NCI-H2107 (cell line): ENCODE data around the gene MSX2.

Experiments
- DNase-seq: peaks from one replicate; lab custom pipeline; 2025; lab: John Stamatoyannopoulos, UW

The MSX2 gene

DNA sequence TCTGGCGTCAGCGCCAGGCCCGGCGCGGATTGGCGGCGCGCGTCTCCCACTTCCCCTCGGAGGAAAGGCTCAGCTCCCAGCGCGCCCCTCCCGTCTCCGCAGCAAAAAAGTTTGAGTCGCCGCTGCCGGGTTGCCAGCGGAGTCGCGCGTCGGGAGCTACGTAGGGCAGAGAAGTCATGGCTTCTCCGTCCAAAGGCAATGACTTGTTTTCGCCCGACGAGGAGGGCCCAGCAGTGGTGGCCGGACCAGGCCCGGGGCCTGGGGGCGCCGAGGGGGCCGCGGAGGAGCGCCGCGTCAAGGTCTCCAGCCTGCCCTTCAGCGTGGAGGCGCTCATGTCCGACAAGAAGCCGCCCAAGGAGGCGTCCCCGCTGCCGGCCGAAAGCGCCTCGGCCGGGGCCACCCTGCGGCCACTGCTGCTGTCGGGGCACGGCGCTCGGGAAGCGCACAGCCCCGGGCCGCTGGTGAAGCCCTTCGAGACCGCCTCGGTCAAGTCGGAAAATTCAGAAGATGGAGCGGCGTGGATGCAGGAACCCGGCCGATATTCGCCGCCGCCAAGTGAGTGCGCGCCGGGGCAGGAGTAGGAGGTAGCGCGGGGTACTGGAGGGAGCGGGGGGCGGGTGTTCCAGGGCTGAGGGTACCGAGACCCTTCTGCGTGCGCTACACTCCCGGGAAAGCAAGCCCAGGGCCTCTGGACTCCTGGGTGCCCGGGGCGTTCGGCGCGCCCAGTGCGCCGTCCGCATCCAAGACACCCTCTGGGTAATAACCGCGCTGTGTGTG, at the start of gene MSX2:
MSX2 (plus strand) TSS at position 99 of the 777 bp plus-strand sequence; CDS start at position 177, 78 bp downstream.
- no peak for DNase-seq

GRCh38 chr5:174675110-174675509, 49.3 kb upstream of the MSX2 start:
- no peak for DNase-seq

- no peak for DNase-seq
Observed at GRCh38 chr5:174675916-174676315, 48.5 kb upstream of the MSX2 start.

DNA sequence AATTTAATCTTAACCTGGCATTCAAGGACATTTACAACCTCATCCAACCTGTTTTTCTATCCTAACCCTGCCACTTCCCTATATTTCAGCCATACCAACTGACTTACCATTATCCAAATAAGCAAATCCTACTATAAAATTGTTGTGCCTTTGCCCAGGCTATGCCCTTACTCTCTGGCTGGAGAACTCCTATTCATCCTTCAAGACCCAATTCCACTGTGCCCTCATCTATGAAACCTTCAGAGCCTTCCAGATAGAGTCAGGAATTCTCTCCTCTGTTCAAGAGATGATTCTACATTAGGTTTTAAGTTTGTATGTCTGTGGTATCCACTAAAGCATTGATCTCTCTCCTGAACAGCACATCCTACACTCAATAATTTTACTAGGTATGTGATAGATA, 46.3 kb upstream of the MSX2 start:
- no peak for DNase-seq

- DNase-seq: no peak
Observed at GRCh38 chr5:174680901-174681565, 43.3 kb upstream of the MSX2 start.

- DNase-seq: no peak
Observed at GRCh38 chr5:174687503-174687902, 36.9 kb upstream of the MSX2 start.

- no peak for DNase-seq
Observed at GRCh38 chr5:174688441-174689354, 35.7 kb upstream of the MSX2 start.

GRCh38 chr5:174690271-174690670, 34.1 kb upstream of the MSX2 start:
- no peak for DNase-seq

DNA sequence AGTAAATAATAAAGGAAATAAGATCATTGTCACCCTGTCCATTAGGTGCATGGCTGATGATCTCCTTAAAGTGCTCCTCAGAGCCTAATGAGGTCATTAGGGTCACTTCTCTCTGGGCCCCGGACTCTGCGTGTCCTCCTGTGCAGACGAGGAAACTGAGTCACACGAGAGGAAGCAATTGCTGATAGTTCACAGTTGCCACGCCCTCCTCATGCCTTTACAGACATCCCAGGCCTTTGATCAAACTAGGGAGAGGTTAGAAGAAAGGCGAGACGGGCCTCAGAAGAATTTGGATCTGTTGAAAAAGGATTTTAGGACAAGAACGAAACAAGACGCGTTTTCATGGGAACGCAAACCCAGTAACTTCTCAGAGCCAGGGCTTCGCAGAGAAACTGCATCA, 32.0 kb upstream of the MSX2 start:
- DNase-seq: no peak

DNA sequence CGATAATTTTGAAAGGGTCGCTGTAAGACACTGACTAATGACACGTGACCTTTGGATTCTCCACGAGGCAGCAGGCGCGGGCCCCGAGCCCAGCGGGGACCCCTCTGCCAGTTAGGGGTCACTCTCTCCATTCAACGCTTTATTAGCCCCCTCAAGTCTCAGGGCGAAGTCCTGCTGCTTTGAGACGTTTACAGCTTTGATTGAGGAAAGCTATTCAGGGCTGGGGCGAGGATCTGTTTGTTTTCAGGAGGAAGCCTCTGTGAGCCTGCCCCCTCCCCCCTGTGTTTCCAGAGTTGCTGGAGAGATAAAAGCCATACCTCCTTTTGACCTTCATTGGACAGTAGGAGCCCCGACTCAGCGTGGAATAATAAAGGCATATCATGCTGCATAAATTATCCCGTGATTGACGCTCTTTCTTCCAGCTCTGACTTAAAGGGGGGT, 31.4 kb upstream of the MSX2 start:
- DNase-seq: no peak

GRCh38 chr5:174693697-174694385, 30.5 kb upstream of the MSX2 start:
- DNase-seq: no peak

- DNase-seq: no peak
Observed at GRCh38 chr5:174694611-174695010, 29.8 kb upstream of the MSX2 start.

GRCh38 chr5:174698156-174698555, 26.2 kb upstream of the MSX2 start:
- DNase-seq: no peak

- DNase-seq: no peak
Observed at GRCh38 chr5:174699131-174699530, 25.3 kb upstream of the MSX2 start.

GRCh38 chr5:174706997-174707572, 17.3 kb upstream of the MSX2 start:
- DNase-seq: no peak

GRCh38 chr5:174707671-174708070, 16.7 kb upstream of the MSX2 start:
- DNase-seq: no peak

GRCh38 chr5:174708476-174709207, 15.7 kb upstream of the MSX2 start:
- DNase-seq: no peak

DNA sequence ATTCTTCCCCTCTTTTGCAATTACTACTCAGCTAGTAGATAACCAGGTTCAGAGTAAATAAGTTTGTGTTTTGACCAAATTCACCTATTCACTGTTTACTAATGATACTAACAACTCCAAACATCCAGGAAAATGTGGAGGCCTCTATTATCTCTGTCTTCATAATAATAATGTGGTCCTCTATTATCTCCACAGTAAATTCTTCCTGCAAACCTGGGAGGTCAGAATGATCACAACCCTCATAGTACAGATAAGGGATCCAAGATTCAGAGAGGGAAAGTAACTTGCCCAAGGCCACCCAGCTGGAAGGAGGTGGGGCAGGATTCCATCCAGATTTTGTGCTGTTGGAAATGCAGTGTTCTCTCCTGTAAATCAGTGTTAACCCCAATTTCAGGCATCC, 9.6 kb upstream of the MSX2 start:
- DNase-seq: no peak

- no peak for DNase-seq
Observed at GRCh38 chr5:174715804-174716203, 8.6 kb upstream of the MSX2 start.

DNA sequence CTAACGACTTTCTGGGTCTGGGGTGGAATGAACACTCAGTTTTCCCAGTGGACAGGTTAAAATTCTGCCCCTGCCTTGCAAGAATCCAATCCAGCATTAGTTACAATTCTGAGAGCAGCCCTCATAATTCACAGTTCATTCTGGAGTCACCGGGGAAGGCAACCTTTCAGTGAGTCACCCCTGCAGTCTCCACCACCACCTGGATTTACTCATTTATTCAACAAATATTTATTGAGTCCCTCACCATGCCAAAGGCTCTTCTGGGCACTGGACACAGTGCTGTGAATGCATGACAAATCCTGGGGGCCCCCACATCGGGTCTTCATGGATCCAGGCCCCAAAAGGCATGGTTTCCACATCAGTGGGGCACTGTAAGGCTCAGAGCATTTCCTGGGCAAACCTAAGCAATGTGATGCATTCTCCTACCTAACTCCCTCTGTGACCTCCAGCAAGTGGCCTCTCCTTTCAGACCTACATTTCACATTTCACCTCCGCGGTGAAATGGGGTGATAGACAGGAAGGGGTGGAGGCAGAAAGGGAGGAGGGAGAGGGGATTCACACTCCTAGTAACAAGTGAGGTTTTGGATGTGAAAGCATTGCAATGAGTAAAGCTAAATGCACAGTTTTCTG, 6.4 kb upstream of the MSX2 start:
- no peak for DNase-seq
